HepG2 (cell line): ENCODE results near the gene RILPL1. TPM values are rescaled to one million over a fixed set of nuclear protein-coding genes. Genes with fewer than 3 reads are reported as not detected.

ENCODE experiments used
- GATAD1 ChIP-seq: IDR thresholded peaks from 2 replicates; pipeline ENCODE4 v1.6.1; 2016; ENCODE audit warnings: missing genetic modification reagents, missing compliant biosample characterization
- MTA1 ChIP-seq: sonication (generic); formaldehyde crosslinking; IDR thresholded peaks from 2 replicates; pipeline ENCODE4 v1.4.0; 2020; ENCODE audit warnings: missing genetic modification reagents, mild to moderate bottlenecking, borderline replicate concordance
- NCOA2 ChIP-seq: sonication (generic); formaldehyde crosslinking; IDR thresholded peaks from 2 replicates; pipeline ENCODE4 v1.8.0; 2022; ENCODE audit warnings: inconsistent platforms
- NFYB ChIP-seq: sonication (generic); formaldehyde crosslinking; IDR thresholded peaks from 2 replicates; pipeline ENCODE4 v1.4.0; 2020; ENCODE audit warnings: missing genetic modification reagents
- NR2C2 ChIP-seq: sonication (generic); formaldehyde crosslinking; IDR thresholded peaks from 2 replicates; pipeline ENCODE4 v1.4.0; 2020; ENCODE audit warnings: missing genetic modification reagents, mild to moderate bottlenecking, moderate library complexity, borderline replicate concordance
- PHF20 ChIP-seq: sonication (generic); formaldehyde crosslinking; IDR thresholded peaks from 2 replicates; pipeline ENCODE4 v1.5.0; 2020; ENCODE audit warnings: mild to moderate bottlenecking, missing genetic modification reagents
- POGZ ChIP-seq: sonication (generic); formaldehyde crosslinking; IDR thresholded peaks from 2 replicates; pipeline ENCODE4 v1.4.0; 2020; ENCODE audit warnings: mild to moderate bottlenecking, missing genetic modification reagents
- REPIN1 ChIP-seq: sonication (generic); formaldehyde crosslinking; IDR thresholded peaks from 2 replicates; pipeline ENCODE4 v1.8.0; 2022; ENCODE audit warnings: missing genetic modification reagents, low read depth, mild to moderate bottlenecking, borderline replicate concordance
- SAFB2 ChIP-seq: sonication (generic); formaldehyde crosslinking; IDR thresholded peaks from 2 replicates; pipeline ENCODE4 v1.5.1; 2020; ENCODE audit warnings: missing genetic modification reagents, low read depth, mild to moderate bottlenecking, borderline replicate concordance
- SALL2 ChIP-seq: sonication (generic); formaldehyde crosslinking; IDR thresholded peaks from 2 replicates; pipeline ENCODE4 v1.8.1; 2023; ENCODE audit warnings: mild to moderate bottlenecking, missing genetic modification reagents, inconsistent platforms
- TAF15 ChIP-seq: fragments of 200-400 bp; formaldehyde crosslinking; IDR thresholded peaks from one replicate; pipeline ENCODE4 v1.6.1; 2018; ENCODE audit warnings: mild to moderate bottlenecking, low read depth, low read length; ENCODE audit not compliant: poor library complexity, severe bottlenecking
- WIZ ChIP-seq: sonication (generic); formaldehyde crosslinking; IDR thresholded peaks from 2 replicates; pipeline ENCODE4 v1.5.1; 2020; ENCODE audit warnings: mild to moderate bottlenecking, missing genetic modification reagents
- ZBTB20 ChIP-seq: sonication (generic); formaldehyde crosslinking; IDR thresholded peaks from 2 replicates; pipeline ENCODE4 v1.8.1; 2023; ENCODE audit warnings: missing genetic modification reagents, low read depth, mild to moderate bottlenecking, borderline replicate concordance
- ZFP41 ChIP-seq: sonication (generic); formaldehyde crosslinking; IDR thresholded peaks from 2 replicates; pipeline ENCODE4 v1.4.0; 2020; ENCODE audit warnings: mild to moderate bottlenecking, missing genetic modification reagents, borderline replicate concordance
- ZNF143 ChIP-seq: sonication (generic); formaldehyde crosslinking; IDR thresholded peaks from 2 replicates; pipeline ENCODE4 v1.4.0; 2020; ENCODE audit warnings: missing genetic modification reagents
- ZNF180 ChIP-seq: sonication (generic); formaldehyde crosslinking; IDR thresholded peaks from 2 replicates; pipeline ENCODE4 v1.4.0; 2020; ENCODE audit warnings: low read depth, missing genetic modification reagents, borderline replicate concordance
- ZNF652 ChIP-seq: IDR thresholded peaks from 2 replicates; pipeline ENCODE4 v1.6.1; 2016; ENCODE audit warnings: low read depth, borderline replicate concordance
- polyA plus RNA-seq, 8 experiments: library from polyadenylated mRNA; depleted of rRNA in 3 of 8; stranded (reverse) in 7 of 8; unstranded in 1 of 8; fragments of >200 nt; fragmentation: Illumina TruSeq in 4 of 8; extraction: Trizol in 4 of 8; gene quantifications; 2 replicates each; pipeline versions ENCODE4 v1.2.1 to v1.2.3, GENCODE V29; 2011 to 2016; ENCODE audit warnings: low read depth in 4 of 8, missing spikeins in 1 of 8, mixed read lengths in 1 of 8; ENCODE audit not compliant: insufficient read depth in 1 of 8
- total RNA-seq, 5 experiments: library from RNA; depleted of rRNA; stranded (reverse); fragments of >200 nt; fragmentation: Illumina TruSeq; extraction: Trizol; gene quantifications; 2 replicates each; pipeline ENCODE4 v1.2.3, GENCODE V29; 2016; ENCODE audit warnings: low read depth in 1 of 5
- TF ChIP-seq, protein P1 (sequence below): sonication (generic); formaldehyde crosslinking; IDR thresholded peaks from 2 replicates; pipeline ENCODE4 v1.5.0; 2020; ENCODE audit warnings: missing genetic modification reagents
- TF ChIP-seq, protein P2 (sequence below): sonication (generic); formaldehyde crosslinking; IDR thresholded peaks from 2 replicates; pipeline ENCODE4 v1.4.0; 2020; ENCODE audit warnings: missing genetic modification reagents
- TF ChIP-seq, protein P3 (sequence below): sonication (generic); formaldehyde crosslinking; IDR thresholded peaks from 2 replicates; pipeline ENCODE4 v1.5.0; 2020; ENCODE audit warnings: mild to moderate bottlenecking, missing genetic modification reagents, moderate library complexity
- TF ChIP-seq, protein P4 (sequence below): sonication (generic); formaldehyde crosslinking; IDR thresholded peaks from 2 replicates; pipeline ENCODE4 v1.5.1; 2020; ENCODE audit warnings: mild to moderate bottlenecking, missing genetic modification reagents
- TF ChIP-seq, protein P5 (sequence below): IDR thresholded peaks from 2 replicates; pipeline ENCODE4 v1.6.1; 2012; ENCODE audit warnings: inconsistent platforms

The RILPL1 gene
- total and polyA plus RNA-seq, 2 of the 13 experiments (the other 11 are each of a cell fraction or from before 2014, with no cell fraction given) = 5.8 to 28.4 TPM

DNA sequence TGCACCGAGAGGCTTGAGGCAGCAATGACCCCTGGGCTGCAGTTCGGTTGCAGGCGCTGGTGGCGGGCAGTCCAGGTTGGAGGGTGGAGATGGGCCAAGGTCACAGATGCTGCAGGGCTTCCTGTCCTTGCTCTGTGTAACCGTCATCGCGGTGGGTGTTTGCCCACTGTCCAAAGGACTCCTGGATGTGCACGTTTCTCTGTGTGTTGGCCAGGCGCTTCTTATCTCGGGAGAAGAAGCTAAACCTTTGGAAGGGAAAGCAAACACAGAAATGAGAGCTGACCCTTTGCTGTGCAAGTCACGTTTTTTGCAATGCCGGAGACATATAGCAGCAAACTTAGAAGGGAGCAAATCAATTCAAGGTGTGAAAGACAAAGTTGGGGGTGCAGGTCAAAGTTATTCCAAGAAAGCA lies 61.1 kb downstream of the RILPL1 start (continued):
- TF ChIP-seq, protein P1, sequence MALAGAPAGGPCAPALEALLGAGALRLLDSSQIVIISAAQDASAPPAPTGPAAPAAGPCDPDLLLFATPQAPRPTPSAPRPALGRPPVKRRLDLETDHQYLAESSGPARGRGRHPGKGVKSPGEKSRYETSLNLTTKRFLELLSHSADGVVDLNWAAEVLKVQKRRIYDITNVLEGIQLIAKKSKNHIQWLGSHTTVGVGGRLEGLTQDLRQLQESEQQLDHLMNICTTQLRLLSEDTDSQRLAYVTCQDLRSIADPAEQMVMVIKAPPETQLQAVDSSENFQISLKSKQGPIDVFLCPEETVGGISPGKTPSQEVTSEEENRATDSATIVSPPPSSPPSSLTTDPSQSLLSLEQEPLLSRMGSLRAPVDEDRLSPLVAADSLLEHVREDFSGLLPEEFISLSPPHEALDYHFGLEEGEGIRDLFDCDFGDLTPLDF (CRISPR knock-in tag) = 0 out of 2 replicates have a peak, but pooled peaks have one; percentile 49
- TF ChIP-seq ZNF652 = peak; percentile 55; the same call in 1 of the 2 replicates
- TF ChIP-seq, protein P2, sequence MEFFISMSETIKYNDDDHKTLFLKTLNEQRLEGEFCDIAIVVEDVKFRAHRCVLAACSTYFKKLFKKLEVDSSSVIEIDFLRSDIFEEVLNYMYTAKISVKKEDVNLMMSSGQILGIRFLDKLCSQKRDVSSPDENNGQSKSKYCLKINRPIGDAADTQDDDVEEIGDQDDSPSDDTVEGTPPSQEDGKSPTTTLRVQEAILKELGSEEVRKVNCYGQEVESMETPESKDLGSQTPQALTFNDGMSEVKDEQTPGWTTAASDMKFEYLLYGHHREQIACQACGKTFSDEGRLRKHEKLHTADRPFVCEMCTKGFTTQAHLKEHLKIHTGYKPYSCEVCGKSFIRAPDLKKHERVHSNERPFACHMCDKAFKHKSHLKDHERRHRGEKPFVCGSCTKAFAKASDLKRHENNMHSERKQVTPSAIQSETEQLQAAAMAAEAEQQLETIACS = peak; percentile 41; the same call in 1 of the 2 replicates
- peak; percentile 70; the same call in 1 of the 2 replicates for TF ChIP-seq POGZ
- no peak for TF ChIP-seq SALL2 (CRISPR knock-in tag)
- no peak for TF ChIP-seq NFYB
- TF ChIP-seq GATAD1 = peak; percentile 55
- TF ChIP-seq ZNF180 (CRISPR knock-in tag) = no peak
- TF ChIP-seq NCOA2 (CRISPR knock-in tag) = peak; percentile 85
- TF ChIP-seq ZFP41 (CRISPR knock-in tag) = no peak
- peak; percentile 60; the same call in 1 of the 2 replicates for TF ChIP-seq WIZ (CRISPR knock-in tag)
- 0 out of 2 replicates have a peak, but pooled peaks have one; percentile 45 for TF ChIP-seq ZNF143 (CRISPR knock-in tag)
- TF ChIP-seq, protein P3, sequence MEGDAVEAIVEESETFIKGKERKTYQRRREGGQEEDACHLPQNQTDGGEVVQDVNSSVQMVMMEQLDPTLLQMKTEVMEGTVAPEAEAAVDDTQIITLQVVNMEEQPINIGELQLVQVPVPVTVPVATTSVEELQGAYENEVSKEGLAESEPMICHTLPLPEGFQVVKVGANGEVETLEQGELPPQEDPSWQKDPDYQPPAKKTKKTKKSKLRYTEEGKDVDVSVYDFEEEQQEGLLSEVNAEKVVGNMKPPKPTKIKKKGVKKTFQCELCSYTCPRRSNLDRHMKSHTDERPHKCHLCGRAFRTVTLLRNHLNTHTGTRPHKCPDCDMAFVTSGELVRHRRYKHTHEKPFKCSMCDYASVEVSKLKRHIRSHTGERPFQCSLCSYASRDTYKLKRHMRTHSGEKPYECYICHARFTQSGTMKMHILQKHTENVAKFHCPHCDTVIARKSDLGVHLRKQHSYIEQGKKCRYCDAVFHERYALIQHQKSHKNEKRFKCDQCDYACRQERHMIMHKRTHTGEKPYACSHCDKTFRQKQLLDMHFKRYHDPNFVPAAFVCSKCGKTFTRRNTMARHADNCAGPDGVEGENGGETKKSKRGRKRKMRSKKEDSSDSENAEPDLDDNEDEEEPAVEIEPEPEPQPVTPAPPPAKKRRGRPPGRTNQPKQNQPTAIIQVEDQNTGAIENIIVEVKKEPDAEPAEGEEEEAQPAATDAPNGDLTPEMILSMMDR (CRISPR knock-in tag) = peak; percentile 28
- peak; percentile 99 for TF ChIP-seq MTA1 (CRISPR knock-in tag)
- peak; percentile 77 for TF ChIP-seq NR2C2 (CRISPR knock-in tag)
- peak; percentile 45; the same call in 1 of the 2 replicates for TF ChIP-seq PHF20
- TF ChIP-seq SAFB2 (CRISPR knock-in tag) = peak; percentile 74; the same call in 1 of the 2 replicates
- TF ChIP-seq, protein P4, sequence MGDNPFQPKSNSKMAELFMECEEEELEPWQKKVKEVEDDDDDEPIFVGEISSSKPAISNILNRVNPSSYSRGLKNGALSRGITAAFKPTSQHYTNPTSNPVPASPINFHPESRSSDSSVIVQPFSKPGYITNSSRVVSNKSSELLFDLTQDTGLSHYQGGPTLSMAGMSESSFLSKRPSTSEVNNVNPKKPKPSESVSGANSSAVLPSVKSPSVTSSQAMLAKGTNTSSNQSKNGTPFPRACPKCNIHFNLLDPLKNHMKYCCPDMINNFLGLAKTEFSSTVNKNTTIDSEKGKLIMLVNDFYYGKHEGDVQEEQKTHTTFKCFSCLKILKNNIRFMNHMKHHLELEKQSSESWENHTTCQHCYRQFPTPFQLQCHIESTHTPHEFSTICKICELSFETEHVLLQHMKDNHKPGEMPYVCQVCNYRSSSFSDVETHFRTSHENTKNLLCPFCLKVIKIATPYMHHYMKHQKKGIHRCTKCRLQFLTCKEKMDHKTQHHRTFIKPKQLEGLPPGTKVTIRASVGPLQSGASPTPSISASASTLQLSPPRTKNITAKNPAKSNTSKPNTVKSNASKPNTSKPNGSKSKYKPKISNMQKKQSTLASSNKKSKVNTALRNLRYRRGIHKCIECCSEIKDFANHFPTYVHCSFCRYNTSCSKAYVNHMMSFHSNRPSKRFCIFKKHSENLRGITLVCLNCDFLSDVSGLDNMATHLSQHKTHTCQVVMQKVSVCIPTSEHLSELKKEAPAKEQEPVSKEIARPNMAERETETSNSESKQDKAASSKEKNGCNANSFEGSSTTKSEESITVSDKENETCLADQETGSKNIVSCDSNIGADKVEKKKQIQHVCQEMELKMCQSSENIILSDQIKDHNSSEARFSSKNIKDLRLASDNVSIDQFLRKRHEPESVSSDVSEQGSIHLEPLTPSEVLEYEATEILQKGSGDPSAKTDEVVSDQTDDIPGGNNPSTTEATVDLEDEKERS (CRISPR knock-in tag) = peak; percentile 60; the same call in 1 of the 2 replicates
- TF ChIP-seq, protein P5, sequence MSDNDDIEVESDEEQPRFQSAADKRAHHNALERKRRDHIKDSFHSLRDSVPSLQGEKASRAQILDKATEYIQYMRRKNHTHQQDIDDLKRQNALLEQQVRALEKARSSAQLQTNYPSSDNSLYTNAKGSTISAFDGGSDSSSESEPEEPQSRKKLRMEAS = peak; percentile 84
- TF ChIP-seq REPIN1 (CRISPR knock-in tag) = 0 out of 2 replicates have a peak, but pooled peaks have one; percentile 72
- peak; percentile 83; the same call in 1 of the 2 replicates for TF ChIP-seq ZBTB20 (CRISPR knock-in tag)
- no peak for TF ChIP-seq TAF15
